PFSK-1 (cell line): Measurements from ENCODE around the gene RPS6KA6.

ENCODE experiments used
- FOXP2 ChIP-seq: optimal IDR thresholded peaks from 2 replicates; pipeline ENCODE3; 2011; ENCODE audit warnings: borderline replicate concordance, control low read depth, inconsistent platforms; ENCODE audit not compliant: insufficient read depth; ENCODE audit errors: extremely low read length, extremely low read depth
- POLR2AphosphoS5 ChIP-seq: IDR thresholded peaks from 2 replicates; pipeline ENCODE4 v1.6.1; 2012; ENCODE audit warnings: low read depth, mild to moderate bottlenecking, control low read depth, low read length, moderate library complexity
- REST ChIP-seq, 2 experiments: IDR thresholded peaks; 2 replicates each; pipeline versions ENCODE4 v1.6.1 to v1.8.0; 2011 to 2012; ENCODE audit warnings: low read depth in 2 of 2, low read length in 2 of 2, control low read depth in 1 of 2, inconsistent platforms in 1 of 2, mild to moderate bottlenecking in 1 of 2, moderate library complexity in 1 of 2; ENCODE audit not compliant: insufficient read depth in 1 of 2
- SIN3A ChIP-seq: IDR thresholded peaks from 2 replicates; pipeline ENCODE4 v1.6.1; 2012; ENCODE audit warnings: mild to moderate bottlenecking, low read length, moderate library complexity, borderline replicate concordance; ENCODE audit not compliant: insufficient read depth
- TAF1 ChIP-seq: IDR thresholded peaks from 2 replicates; pipeline ENCODE4 v1.6.1; 2012; ENCODE audit warnings: low read length, control low read depth, borderline replicate concordance; ENCODE audit not compliant: insufficient read depth

The RPS6KA6 gene

GRCh38 chrX:84078991-84079390 lies 109.0 kb downstream of the RPS6KA6 start:
- no peak for TF ChIP-seq REST (IDR thresholded peaks at IDR 0.05; ENCODE audit: insufficient read depth in 1 of 2, low read depth in 2 of 2, low read length in 2 of 2)
- no peak for TF ChIP-seq SIN3A
- no peak for TF ChIP-seq TAF1
- TF ChIP-seq POLR2AphosphoS5 = no peak
- TF ChIP-seq FOXP2 = no peak

DNA sequence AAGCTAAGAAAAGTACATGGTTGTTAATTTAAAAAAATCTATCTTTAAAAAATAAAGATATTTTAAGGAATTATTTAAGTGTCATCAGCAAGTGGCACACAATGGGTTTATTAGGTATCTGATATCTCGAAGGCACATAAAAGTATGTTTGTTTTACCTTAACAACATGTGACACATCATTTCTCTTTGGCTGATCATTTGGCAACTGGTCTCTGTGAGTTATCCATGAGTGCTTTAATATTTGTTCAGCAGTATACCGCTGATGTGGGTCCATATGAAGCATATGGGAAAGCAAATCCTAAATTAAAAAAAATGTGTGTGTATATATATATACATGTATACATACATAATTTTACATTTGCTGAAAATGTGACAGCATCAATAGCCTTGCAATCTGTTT lies 123.2 kb downstream of the RPS6KA6 start:
- no peak for TF ChIP-seq REST (IDR thresholded peaks at IDR 0.05; ENCODE audit: insufficient read depth in 1 of 2, low read depth in 2 of 2, low read length in 2 of 2)
- no peak for TF ChIP-seq FOXP2
- no peak for TF ChIP-seq TAF1
- TF ChIP-seq SIN3A = no peak
- TF ChIP-seq POLR2AphosphoS5 = no peak

DNA sequence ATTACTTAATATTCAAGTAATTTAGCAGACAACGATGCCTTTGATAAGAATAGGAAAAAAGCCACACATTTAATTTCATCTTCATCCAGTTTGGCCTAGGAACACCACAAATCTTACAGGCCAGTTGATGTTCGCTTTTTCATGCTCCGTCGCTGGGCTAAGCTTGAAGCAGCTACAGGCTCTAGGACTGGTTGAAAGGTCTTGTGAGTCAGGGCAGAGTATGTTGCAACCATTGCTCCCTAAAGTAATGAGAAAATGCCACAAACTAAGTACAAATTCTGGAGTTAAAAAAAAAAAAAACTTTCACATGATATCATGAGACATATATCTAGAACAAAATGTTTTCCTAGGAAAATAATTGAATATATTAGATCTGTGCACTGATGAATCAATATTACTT lies 123.8 kb downstream of the RPS6KA6 start:
- TF ChIP-seq REST (IDR thresholded peaks at IDR 0.05; ENCODE audit: insufficient read depth in 1 of 2, low read depth in 2 of 2, low read length in 2 of 2) (no peak), FOXP2 (no peak), SIN3A (no peak), TAF1 (no peak), POLR2AphosphoS5 (no peak)

DNA sequence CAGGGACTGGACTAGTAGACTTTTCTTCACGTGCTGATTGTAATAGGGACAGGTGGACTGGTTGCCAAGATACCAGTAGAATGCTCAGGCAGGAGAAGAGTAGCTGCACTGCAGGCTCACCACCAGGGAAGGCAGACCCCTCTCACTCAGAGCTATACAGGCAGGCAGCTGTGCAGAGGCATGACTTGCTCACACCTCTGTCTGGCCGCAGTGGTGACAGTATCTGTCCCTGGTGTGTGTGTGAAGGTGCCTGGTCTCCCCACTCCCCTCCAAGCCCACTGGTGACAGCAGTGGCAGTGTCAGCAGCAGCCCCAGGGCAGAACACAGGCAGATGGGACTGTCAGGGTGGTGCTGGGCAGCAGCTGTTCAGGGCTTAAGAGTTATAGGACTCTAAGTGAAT lies 140.7 kb downstream of the RPS6KA6 start:
- TF ChIP-seq REST (IDR thresholded peaks at IDR 0.05; ENCODE audit: insufficient read depth in 1 of 2, low read depth in 2 of 2, low read length in 2 of 2) (no peak), TAF1 (no peak), SIN3A (no peak), FOXP2 (no peak), POLR2AphosphoS5 (no peak)

GRCh38 chrX:84046403-84046984 lies 141.5 kb downstream of the RPS6KA6 start:
- no peak for TF ChIP-seq REST (IDR thresholded peaks at IDR 0.05; ENCODE audit: insufficient read depth in 1 of 2, low read depth in 2 of 2, low read length in 2 of 2)
- no peak for TF ChIP-seq FOXP2
- no peak for TF ChIP-seq POLR2AphosphoS5
- no peak for TF ChIP-seq TAF1
- no peak for TF ChIP-seq SIN3A
